ENCODE results near the gene ANKS1A.

GRCh38 chr6:35035481-35036030 is 146.5 kb downstream of the ANKS1A start:
- TF ChIP-seq GATA2 (IDR thresholded peaks at IDR 0.05; ENCODE audit: low read depth, low read length) (no peak), GATA3 (IDR thresholded peaks at IDR 0.05; ENCODE audit: low read depth, low read length) (no peak)
